ENCODE results near the gene TAAR1. TPM values are rescaled to one million over a fixed set of nuclear protein-coding genes. Genes with fewer than 3 reads are reported as not detected.

The TAAR1 gene
- total RNA-seq, 1 donor from 2014 or later = not detected

Other genes with a start within 250 kb of the TAAR1 start
- 58.2 to 69.3 TPM (median 66.5 TPM) in 3 replicates for gene STX7, start 146.1 kb downstream of the TAAR1 start, total RNA-seq
- not detected in 3 replicates for gene TAAR9, start 120.9 kb downstream of the TAAR1 start, total RNA-seq
- gene TAAR8, start 106.5 kb downstream of the TAAR1 start, total RNA-seq = not detected in 3 replicates
- gene TAAR6, start 88.9 kb downstream of the TAAR1 start, total RNA-seq = not detected in 3 replicates
- not detected in 3 replicates for gene TAAR5, start 69.4 kb downstream of the TAAR1 start, total RNA-seq
- gene TAAR2, start 34.9 kb downstream of the TAAR1 start, total RNA-seq = not detected in 3 replicates
- not detected in 3 replicates for gene VNN1, start 54.9 kb upstream of the TAAR1 start, total RNA-seq
- not detected in 3 replicates for gene VNN2, start 98.7 kb upstream of the TAAR1 start, total RNA-seq
- 2.4 to 6.2 TPM (median 2.7 TPM) in 3 replicates for gene SLC18B1, start 139.5 kb upstream of the TAAR1 start, total RNA-seq
- 804 to 1,052 TPM (median 810 TPM) in 3 replicates for gene RPS12, start 155.4 kb upstream of the TAAR1 start, total RNA-seq